WERI-Rb-1 (cell line): ENCODE data around the gene ABR.
"Not testable (repeated sequence)": the region's sequence is repeated elsewhere in the genome, so short reads cannot be mapped to it uniquely, and the experiment has no call there.

Experiments
- DNase-seq: peaks from one replicate; pipeline ENCODE4 v3.0.0-alpha.2; 2020
- H3K27ac ChIP-seq: fragments of 250-450 bp; sonication (Bioruptor Pico); 2 replicates; pipeline ENCODE4 v1.5.1; 2020; ENCODE audit warnings: mild to moderate bottlenecking, moderate library complexity
- H3K27me3 ChIP-seq: fragments of 250-450 bp; sonication (Bioruptor Pico); 2 replicates; pipeline ENCODE4 v1.5.1; 2021; ENCODE audit warnings: mild to moderate bottlenecking, low read depth, moderate library complexity; ENCODE audit not compliant: insufficient read depth, severe bottlenecking
- H3K36me3 ChIP-seq: fragments of 250-450 bp; sonication (Bioruptor Pico); 2 replicates; pipeline ENCODE4 v1.5.1; 2020; ENCODE audit warnings: mild to moderate bottlenecking, moderate library complexity
- H3K4me3 ChIP-seq: 2 replicates; pipeline ENCODE4 v1.5.1; 2011; ENCODE audit warnings: low read depth, mild to moderate bottlenecking, control low read depth, low read length
- H3K9me3 ChIP-seq: fragments of 250-450 bp; sonication (Bioruptor Pico); 2 replicates; pipeline ENCODE4 v1.5.1; 2021; ENCODE audit warnings: mild to moderate bottlenecking, moderate library complexity; ENCODE audit not compliant: severe bottlenecking
- TF ChIP-seq, protein P1 (sequence below): IDR thresholded peaks from 2 replicates; pipeline ENCODE4 v1.5.1; 2011; ENCODE audit warnings: low read depth, mild to moderate bottlenecking, control low read depth, inconsistent platforms, low read length

The ABR gene

GRCh38 chr17:1107777-1108477 lies 71.9 kb downstream of the ABR start:
- Histone ChIP-seq H3K36me3 (no peaks in the 10 kb centered on the region), H3K27ac (peak overlapping the region; percentile 86; the same call in 1 of the 2 replicates), H3K9me3 (no peaks in the 10 kb centered on the region), H3K4me3 (peak overlapping the region; percentile 64), H3K27me3 (no peaks in the 10 kb centered on the region)
- peak; percentile 28 for DNase-seq
- TF ChIP-seq, protein P1, sequence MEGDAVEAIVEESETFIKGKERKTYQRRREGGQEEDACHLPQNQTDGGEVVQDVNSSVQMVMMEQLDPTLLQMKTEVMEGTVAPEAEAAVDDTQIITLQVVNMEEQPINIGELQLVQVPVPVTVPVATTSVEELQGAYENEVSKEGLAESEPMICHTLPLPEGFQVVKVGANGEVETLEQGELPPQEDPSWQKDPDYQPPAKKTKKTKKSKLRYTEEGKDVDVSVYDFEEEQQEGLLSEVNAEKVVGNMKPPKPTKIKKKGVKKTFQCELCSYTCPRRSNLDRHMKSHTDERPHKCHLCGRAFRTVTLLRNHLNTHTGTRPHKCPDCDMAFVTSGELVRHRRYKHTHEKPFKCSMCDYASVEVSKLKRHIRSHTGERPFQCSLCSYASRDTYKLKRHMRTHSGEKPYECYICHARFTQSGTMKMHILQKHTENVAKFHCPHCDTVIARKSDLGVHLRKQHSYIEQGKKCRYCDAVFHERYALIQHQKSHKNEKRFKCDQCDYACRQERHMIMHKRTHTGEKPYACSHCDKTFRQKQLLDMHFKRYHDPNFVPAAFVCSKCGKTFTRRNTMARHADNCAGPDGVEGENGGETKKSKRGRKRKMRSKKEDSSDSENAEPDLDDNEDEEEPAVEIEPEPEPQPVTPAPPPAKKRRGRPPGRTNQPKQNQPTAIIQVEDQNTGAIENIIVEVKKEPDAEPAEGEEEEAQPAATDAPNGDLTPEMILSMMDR: no peak

- DNase-seq: no peak
- Histone ChIP-seq H3K27me3 (no peaks in the 10 kb centered on the region), H3K36me3 (no peaks in the 10 kb centered on the region), H3K27ac (no peak overlapping the region), H3K4me3 (no peak overlapping the region), H3K9me3 (no peaks in the 10 kb centered on the region)
- TF ChIP-seq, protein P1: no peak
Observed at GRCh38 chr17:1107083-1107776, 72.6 kb downstream of the ABR start.

DNA sequence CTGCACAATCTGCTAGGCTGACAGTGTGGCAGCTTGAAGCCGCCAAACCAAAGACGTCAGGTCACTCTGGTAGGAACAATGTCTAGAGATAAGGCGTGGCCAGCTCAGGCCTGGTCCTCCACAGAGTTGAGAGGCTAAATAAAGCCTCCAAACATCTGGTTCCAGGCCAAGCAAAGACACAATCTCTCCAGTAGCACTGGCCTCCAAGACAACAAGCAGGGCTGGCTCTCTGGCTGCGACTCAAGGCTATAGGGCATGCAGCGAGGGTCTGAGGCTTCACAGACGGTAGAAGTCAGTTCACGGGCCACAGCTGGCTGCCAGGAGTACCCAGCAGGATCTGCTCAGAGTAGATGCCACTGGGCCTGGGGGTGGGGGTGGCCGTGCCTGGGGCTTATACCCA lies 75.6 kb downstream of the ABR start:
- TF ChIP-seq, protein P1: no peak
- H3K4me3 ChIP-seq: no peak overlapping the region
- no peak for DNase-seq
- H3K27ac ChIP-seq: no peak overlapping the region
- no peaks in the 10 kb centered on the region; the same call in 1 of the 2 replicates for H3K36me3 ChIP-seq
- H3K27me3 ChIP-seq: no peaks in the 10 kb centered on the region
- H3K9me3 ChIP-seq: no peaks in the 10 kb centered on the region

GRCh38 chr17:1100382-1100781 lies 79.4 kb downstream of the ABR start:
- Histone ChIP-seq H3K36me3 (peaks cover 3% of the 10 kb centered on the region; the same call in 1 of the 2 replicates), H3K9me3 (no peaks in the 10 kb centered on the region)

DNA sequence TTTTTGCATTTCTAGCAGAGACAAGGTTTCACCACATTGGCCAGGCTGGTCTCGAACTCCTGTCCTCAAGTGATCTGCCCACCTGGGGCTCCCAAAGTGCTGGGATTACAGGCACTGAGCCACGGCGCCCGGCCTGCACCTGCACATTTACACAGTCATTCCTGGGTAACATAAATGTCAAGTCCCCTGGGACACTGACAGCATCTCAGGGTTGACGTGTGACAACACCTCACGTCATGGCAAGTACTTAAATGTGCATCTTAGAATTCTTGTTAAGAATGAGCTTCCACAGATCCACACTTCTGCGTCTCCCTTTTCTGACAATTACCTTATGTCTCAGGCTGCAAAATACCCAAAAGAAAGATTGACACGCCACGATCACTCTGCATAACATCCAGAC lies 80.5 kb downstream of the ABR start:
- no peak overlapping the region for H3K27ac ChIP-seq
- no peak for DNase-seq
- H3K9me3 ChIP-seq: no peaks in the 10 kb centered on the region
- H3K4me3 ChIP-seq: no peak overlapping the region
- no peaks in the 10 kb centered on the region for H3K27me3 ChIP-seq
- TF ChIP-seq, protein P1: no peak
- H3K36me3 ChIP-seq: peaks cover 7% of the 10 kb centered on the region

More at GRCh38 chr17:1100382-1100781, 79.4 kb downstream of the ABR start:
- DNase-seq: no peak
- Histone ChIP-seq H3K27me3 (no peaks in the 10 kb centered on the region), H3K27ac (no peak overlapping the region), H3K4me3 (no peak overlapping the region)
- TF ChIP-seq, protein P1: no peak

GRCh38 chr17:1097972-1098744 lies 81.6 kb downstream of the ABR start:
- H3K36me3 ChIP-seq, H3K27me3 ChIP-seq, DNase-seq, H3K27ac ChIP-seq, H3K9me3 ChIP-seq, H3K4me3 ChIP-seq: not testable (repeated sequence)
